Mesenchymal stem cell (in vitro differentiated cells and primary cell): ENCODE results near the gene PMEL.

ENCODE experiments used
- DNase-seq: peaks from one replicate; pipeline ENCODE4 v3.0.0-alpha.2; 2013
- H2AFZ ChIP-seq: one replicate; pipeline ENCODE4 v1.6.1; 2013; ENCODE audit warnings: low read depth, mild to moderate bottlenecking, control low read depth, inconsistent platforms, low read length, moderate library complexity
- H2AK5ac ChIP-seq: 2 replicates; pipeline ENCODE4 v1.6.1; 2013; ENCODE audit warnings: low read length, moderate library complexity, mild to moderate bottlenecking, inconsistent platforms; ENCODE audit not compliant: severe bottlenecking
- H2BK120ac ChIP-seq: one replicate; pipeline ENCODE4 v1.6.1; 2013; ENCODE audit warnings: low read depth, mild to moderate bottlenecking, inconsistent platforms, low read length, moderate library complexity
- H2BK12ac ChIP-seq, 2 experiments: one replicate each; pipeline ENCODE4 v1.6.1; 2013; ENCODE audit warnings: inconsistent platforms in 2 of 2, low read length in 2 of 2, mild to moderate bottlenecking in 2 of 2, moderate library complexity in 2 of 2, control low read depth in 1 of 2
- H2BK15ac ChIP-seq: one replicate; pipeline ENCODE4 v1.6.1; 2013; ENCODE audit warnings: mild to moderate bottlenecking, low read depth, inconsistent platforms; ENCODE audit not compliant: poor library complexity, severe bottlenecking
- H2BK5ac ChIP-seq: 2 replicates; pipeline ENCODE4 v1.6.1; 2013; ENCODE audit warnings: low read depth, mild to moderate bottlenecking, low read length, control low read depth, inconsistent platforms; ENCODE audit not compliant: poor library complexity, severe bottlenecking
- H3K14ac ChIP-seq, 2 experiments: one replicate each; pipeline ENCODE4 v1.6.1; 2013; ENCODE audit warnings: inconsistent platforms in 2 of 2, low read length in 2 of 2, control low read depth in 1 of 2, mild to moderate bottlenecking in 1 of 2, moderate library complexity in 1 of 2
- H3K18ac ChIP-seq, 2 experiments: one replicate each; pipeline ENCODE4 v1.6.1; 2013; ENCODE audit warnings: inconsistent platforms in 2 of 2, low read length in 2 of 2, control low read depth in 1 of 2, low read depth in 1 of 2, mild to moderate bottlenecking in 1 of 2
- H3K23ac ChIP-seq, 2 experiments: one replicate each; pipeline ENCODE4 v1.6.1; 2013; ENCODE audit warnings: inconsistent platforms in 2 of 2, low read length in 2 of 2, mild to moderate bottlenecking in 2 of 2, moderate library complexity in 2 of 2, control low read depth in 1 of 2
- H3K27ac ChIP-seq: 2 replicates; pipeline ENCODE4 v1.5.1; 2013; ENCODE audit warnings: mild to moderate bottlenecking, moderate library complexity, low read length, control low read depth, inconsistent platforms; ENCODE audit not compliant: poor library complexity, severe bottlenecking
- H3K27me3 ChIP-seq, 2 experiments: 2 replicates each; pipeline versions ENCODE4 v1.6.1 to v1.7.0; 2013; ENCODE audit warnings: low read length in 2 of 2, mild to moderate bottlenecking in 2 of 2, moderate library complexity in 2 of 2, control low read depth in 1 of 2, inconsistent platforms in 1 of 2; ENCODE audit not compliant: control insufficient read depth in 1 of 2, insufficient read depth in 1 of 2
- H3K36me3 ChIP-seq, 2 experiments: 2 replicates each; pipeline versions ENCODE4 v1.6.1 to v1.7.0; 2013; ENCODE audit warnings: low read length in 2 of 2, control low read depth in 1 of 2, inconsistent platforms in 1 of 2, low read depth in 1 of 2, mild to moderate bottlenecking in 1 of 2; ENCODE audit not compliant: insufficient read depth in 2 of 2, control insufficient read depth in 1 of 2
- H3K4ac ChIP-seq, 2 experiments: one replicate each; pipeline ENCODE4 v1.6.1; 2013; ENCODE audit warnings: inconsistent platforms in 2 of 2, low read length in 2 of 2, mild to moderate bottlenecking in 2 of 2, moderate library complexity in 2 of 2, control low read depth in 1 of 2, low read depth in 1 of 2
- H3K4me1 ChIP-seq: 2 replicates; pipeline ENCODE4 v1.6.1; 2013; ENCODE audit warnings: low read depth, low read length, control low read depth; ENCODE audit not compliant: control insufficient read depth, insufficient read depth
- H3K4me2 ChIP-seq: 2 replicates; pipeline ENCODE4 v1.6.1; 2013; ENCODE audit warnings: low read length, mild to moderate bottlenecking, inconsistent platforms; ENCODE audit not compliant: poor library complexity, severe bottlenecking
- H3K4me3 ChIP-seq, 2 experiments: 2 replicates each; pipeline versions ENCODE4 v1.5.1 to v1.7.0; 2013; ENCODE audit warnings: low read length in 2 of 2, mild to moderate bottlenecking in 2 of 2, control low read depth in 1 of 2, low read depth in 1 of 2; ENCODE audit not compliant: insufficient read depth in 1 of 2
- H3K79me1 ChIP-seq: replicated peaks from 2 replicates; pipeline ENCODE4 v1.6.1; 2013; ENCODE audit warnings: mild to moderate bottlenecking, control low read depth, low read length, inconsistent platforms; ENCODE audit not compliant: poor library complexity, severe bottlenecking
- H3K9ac ChIP-seq: 2 replicates; pipeline ENCODE4 v1.7.0; 2013; ENCODE audit warnings: mild to moderate bottlenecking, low read length, moderate library complexity
- H3K9me3 ChIP-seq: 2 replicates; pipeline ENCODE4 v1.7.0; 2013; ENCODE audit warnings: mild to moderate bottlenecking, low read length; ENCODE audit not compliant: control insufficient read depth
- H4K8ac ChIP-seq: one replicate; pipeline ENCODE4 v1.6.1; 2013; ENCODE audit warnings: inconsistent platforms, mild to moderate bottlenecking, low read length, moderate library complexity
- H4K91ac ChIP-seq: one replicate; pipeline ENCODE4 v1.6.1; 2013; ENCODE audit warnings: mild to moderate bottlenecking, low read length, inconsistent platforms
- WGBS: methylation state at CpG from one replicate; pipeline ENCODE4 v1.1.7; 2013; ENCODE audit warnings: mixed read lengths; 5-methylcytosine and 5-hydroxymethylcytosine counted together

Gene PMEL

DNA sequence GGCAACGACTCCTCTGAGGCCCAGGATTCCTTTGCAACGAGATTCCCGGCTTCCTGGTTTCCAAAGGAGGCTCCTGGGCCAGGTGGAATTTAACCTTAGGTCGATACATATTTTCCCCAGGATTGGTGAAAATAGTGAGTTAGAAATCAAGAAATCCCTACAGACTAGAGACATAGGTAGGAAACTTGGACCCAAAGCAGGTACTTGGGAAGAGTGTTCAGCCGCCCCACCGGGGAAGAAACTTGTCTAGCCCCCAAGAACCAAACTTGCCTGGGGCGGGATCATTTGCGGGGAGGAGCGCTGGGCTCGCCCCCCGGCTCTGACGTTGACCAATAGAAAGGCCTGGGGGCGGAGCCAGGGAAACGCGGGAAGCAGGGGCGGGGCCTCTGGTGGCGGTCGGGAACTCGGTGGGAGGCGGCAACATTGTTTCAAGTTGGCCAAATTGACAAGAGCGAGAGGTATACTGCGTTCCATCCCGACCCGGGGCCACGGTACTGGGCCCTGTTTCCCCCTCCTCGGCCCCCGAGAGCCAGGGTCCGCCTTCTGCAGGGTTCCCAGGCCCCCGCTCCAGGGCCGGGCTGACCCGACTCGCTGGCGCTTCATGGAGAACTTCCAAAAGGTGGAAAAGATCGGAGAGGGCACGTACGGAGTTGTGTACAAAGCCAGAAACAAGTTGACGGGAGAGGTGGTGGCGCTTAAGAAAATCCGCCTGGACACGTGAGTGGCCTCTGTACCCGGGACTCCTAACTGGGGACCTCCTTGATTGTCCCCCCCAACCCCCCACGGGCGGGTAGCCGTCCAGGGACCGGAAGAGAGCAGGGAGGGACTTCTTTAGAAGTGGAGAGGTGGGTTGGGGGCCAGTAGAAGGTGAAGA lies 803 bp upstream of the PMEL start, which contains the start of gene CDK2:
TSS of gene CDK2 (plus strand) at position 423 of the 874 bp plus-strand sequence. CDS start at position 602, 179 bp downstream.
- WGBS: 2% methylated on average over 42 of the region's 45 CpGs
- DNase-seq: peak; percentile 84

DNA sequence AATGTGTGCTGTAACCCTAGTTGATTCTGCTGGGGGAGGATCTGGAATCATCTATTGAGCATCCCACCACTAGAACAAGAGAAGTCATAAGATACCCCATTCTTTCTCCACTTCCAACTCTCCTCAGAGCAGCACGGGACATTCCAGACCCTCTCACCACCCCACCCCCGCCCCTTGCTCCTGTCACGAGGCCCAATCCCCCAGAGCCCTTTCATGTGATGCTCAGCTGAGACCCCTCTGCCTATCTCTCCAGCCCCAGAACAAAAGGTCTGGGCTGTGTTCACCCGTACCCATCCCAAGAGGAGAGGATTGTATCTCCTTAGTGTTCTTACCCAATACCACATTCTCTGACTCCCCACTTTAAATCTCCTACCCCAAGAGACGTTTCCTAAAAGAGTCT lies 602 bp downstream of the PMEL start:
- Histone ChIP-seq H3K79me1 (peaks cover 18% of the 10 kb centered on the region), H4K8ac (no peak overlapping the region), H3K23ac (no peak overlapping the region), H2BK120ac (no peak overlapping the region), H3K4me1 (no peaks in the 10 kb centered on the region), H3K36me3 (peaks cover 0 to 3% of the 10 kb centered on the region in 2 experiments), H3K18ac (peak overlapping the region in 1 of 2 experiments; percentile 30), H4K91ac (no peak overlapping the region), H3K27me3 (no peaks in the 10 kb centered on the region), H3K14ac (no peak overlapping the region), H3K4ac (no peak overlapping the region), H3K9me3 (no peaks in the 10 kb centered on the region), H2AFZ (no peak overlapping the region), H3K4me2 (no peak overlapping the region), H2AK5ac (peak overlapping the region; percentile 53), H2BK12ac (no peak overlapping the region), H3K9ac (no peak overlapping the region), H2BK5ac (no peak overlapping the region), H2BK15ac (peak overlapping the region; percentile 50), H3K4me3 (no peak overlapping the region), H3K27ac (no peak overlapping the region)
- WGBS: 59% methylated on average over 5 of the region's 5 CpGs
- DNase-seq: no peak

More for the DNA sequence above, 803 bp upstream of the PMEL start, which contains the start of gene CDK2:
- Histone ChIP-seq H4K8ac (peak within 1 kb of the TSS; percentile 76), H2BK5ac (no peak within 1 kb of the TSS), H3K9ac (peak within 1 kb of the TSS; percentile 90), H3K79me1 (peaks cover 27% of the 10 kb centered on the region), H3K9me3 (no peaks in the 10 kb centered on the region), H2BK120ac (no peak within 1 kb of the TSS), H3K4me1 (no peaks in the 10 kb centered on the region), H2AFZ (peak within 1 kb of the TSS; percentile 86), H4K91ac (no peak within 1 kb of the TSS), H2BK12ac (no peak within 1 kb of the TSS), H3K27ac (peak within 1 kb of the TSS; percentile 15), H3K23ac (no peak within 1 kb of the TSS), H2AK5ac (peak within 1 kb of the TSS; percentile 53), H3K14ac (no peak within 1 kb of the TSS), H3K27me3 (no peaks in the 10 kb centered on the region), H3K4me3 (peak within 1 kb of the TSS; percentile 65 to 92), H3K4me2 (peak within 1 kb of the TSS; percentile 63), H3K18ac (peak within 1 kb of the TSS; percentile 28 to 54), H2BK15ac (peak within 1 kb of the TSS; percentile 73), H3K4ac (peak within 1 kb of the TSS in 1 of 2 experiments; percentile 62), H3K36me3 (peaks cover 4 to 16% of the 10 kb centered on the region in 2 experiments)

DNA sequence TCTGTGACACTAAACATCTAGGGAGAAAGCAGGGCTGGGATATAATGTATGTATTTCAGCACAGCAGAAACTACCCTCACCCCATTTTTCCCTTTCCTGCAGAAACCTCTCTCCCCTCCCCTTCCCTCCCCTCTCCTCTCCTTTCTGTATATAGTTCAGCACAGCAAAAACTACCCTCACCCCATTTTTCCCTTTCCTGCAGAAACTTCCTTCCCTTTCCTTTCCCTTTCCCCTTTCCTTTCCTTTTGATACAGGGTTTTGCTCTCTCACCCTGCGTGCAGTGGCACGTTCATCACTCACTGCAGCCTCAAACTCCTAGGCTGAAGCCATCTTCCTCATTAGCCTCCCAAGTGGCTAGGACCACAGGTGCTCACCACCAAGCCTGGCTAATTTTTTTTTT lies 2.1 kb downstream of the PMEL start:
- Histone ChIP-seq H3K14ac (no peak overlapping the region), H2AK5ac (no peak overlapping the region), H3K27ac (no peak overlapping the region), H3K79me1 (peaks cover 11% of the 10 kb centered on the region), H3K27me3 (no peaks in the 10 kb centered on the region), H3K9me3 (no peaks in the 10 kb centered on the region), H2AFZ (no peak overlapping the region), H3K36me3 (no peaks in the 10 kb centered on the region), H2BK5ac (no peak overlapping the region), H3K4me2 (no peak overlapping the region), H2BK120ac (no peak overlapping the region), H3K9ac (no peak overlapping the region), H2BK15ac (no peak overlapping the region), H3K4me1 (no peaks in the 10 kb centered on the region), H3K4me3 (no peak overlapping the region), H4K8ac (no peak overlapping the region), H3K23ac (no peak overlapping the region), H3K18ac (no peak overlapping the region), H3K4ac (no peak overlapping the region), H2BK12ac (no peak overlapping the region), H4K91ac (no peak overlapping the region)
- no peak for DNase-seq
- WGBS: 77% methylated on average over 2 of the region's 2 CpGs

DNA sequence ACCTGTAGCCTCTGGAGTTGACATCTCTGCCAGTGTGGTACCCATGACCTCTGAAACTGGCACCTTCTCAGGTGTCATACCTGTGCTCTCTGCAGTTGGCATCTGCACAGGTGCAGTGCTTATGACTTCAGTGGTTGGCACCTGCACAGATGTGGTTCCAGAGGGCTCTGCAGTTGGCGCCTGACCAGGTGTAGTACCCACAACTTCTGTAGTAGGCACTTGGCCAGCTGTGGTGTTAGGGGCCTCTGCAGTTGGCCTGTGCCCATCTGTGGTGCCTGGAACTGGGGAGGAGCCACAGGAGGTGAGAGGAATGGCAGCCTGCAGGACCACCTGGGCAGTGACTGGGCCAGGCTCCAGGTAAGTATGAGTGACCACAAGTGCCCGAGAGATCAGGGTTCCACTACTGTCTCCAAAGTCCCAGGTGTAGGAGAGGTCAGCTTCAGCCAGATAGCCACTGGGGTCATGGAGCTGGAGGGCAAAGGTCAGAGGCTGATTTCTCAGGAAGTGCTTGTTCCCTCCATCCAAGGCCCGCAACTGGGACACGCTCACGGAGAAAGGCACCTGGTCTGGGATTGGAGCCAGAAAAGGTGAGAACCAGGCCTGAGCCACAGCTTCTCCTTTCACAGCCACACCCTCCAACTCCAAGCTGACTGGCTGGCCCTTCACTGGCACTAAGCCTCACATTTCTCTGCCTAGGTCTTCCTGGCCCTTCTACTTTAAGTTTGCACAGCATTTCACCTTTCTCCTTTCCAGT lies 8.6 kb downstream of the PMEL start:
- 88% methylated on average over 5 of the region's 5 CpGs for WGBS
- Histone ChIP-seq H3K27ac (no peak overlapping the region), H4K8ac (no peak overlapping the region)

More for the DNA sequence above, 8.6 kb downstream of the PMEL start:
- peaks cover 0 to 4% of the 10 kb centered on the region in 2 experiments for H3K27me3 ChIP-seq
- no peak overlapping the region for H4K91ac ChIP-seq
- H3K23ac ChIP-seq: no peak overlapping the region
- H2BK15ac ChIP-seq: no peak overlapping the region
- peaks cover 3% of the 10 kb centered on the region for H3K4me1 ChIP-seq
- H3K4ac ChIP-seq: no peak overlapping the region
- no peak overlapping the region for H2BK12ac ChIP-seq
- no peak overlapping the region for H3K4me3 ChIP-seq
- no peak overlapping the region for H3K9ac ChIP-seq
- H2BK120ac ChIP-seq: no peak overlapping the region
- H3K79me1 ChIP-seq: no peaks in the 10 kb centered on the region
- DNase-seq: no peak
- H2AK5ac ChIP-seq: no peak overlapping the region
- H3K4me2 ChIP-seq: no peak overlapping the region
- no peak overlapping the region for H3K18ac ChIP-seq
- no peak overlapping the region for H2AFZ ChIP-seq
- peaks cover 20 to 21% of the 10 kb centered on the region in 2 experiments for H3K36me3 ChIP-seq
- no peaks in the 10 kb centered on the region for H3K9me3 ChIP-seq
- no peak overlapping the region for H3K14ac ChIP-seq
- H2BK5ac ChIP-seq: no peak overlapping the region
